H1 (cell line): ENCODE data around the gene SURF2. TPM values are rescaled to one million over a fixed set of nuclear protein-coding genes. Genes with fewer than 3 reads are reported as not detected.

Experiments used
- ATF2 ChIP-seq: IDR thresholded peaks from 2 replicates; pipeline ENCODE4 v1.6.1; 2012; ENCODE audit warnings: low read length, inconsistent platforms
- BACH1 ChIP-seq: IDR thresholded peaks from 2 replicates; pipeline ENCODE4 v1.6.1; 2012; ENCODE audit warnings: low read length, improper control_type of control experiment
- CBX5 ChIP-seq: fragments of 300-800, 300-1000 bp; sonication (generic); IDR thresholded peaks from 2 replicates; pipeline ENCODE4 v1.7.1; 2016; ENCODE audit warnings: antibody characterized with exemption, low read length, low read depth
- EP300 ChIP-seq, 2 experiments: IDR thresholded peaks; 1 replicate in 1 of 2; 2 replicates in 1 of 2; pipeline ENCODE4 v1.6.1; 2011 to 2012; ENCODE audit warnings: low read depth in 2 of 2, low read length in 2 of 2, mild to moderate bottlenecking in 2 of 2, borderline replicate concordance in 1 of 2, inconsistent platforms in 1 of 2, moderate library complexity in 1 of 2
- EZH2 ChIP-seq: fragments of 200-600 bp; sonication (generic); IDR thresholded peaks from 2 replicates; pipeline ENCODE4 v1.7.1; 2012; ENCODE audit warnings: low read depth, mild to moderate bottlenecking, moderate library complexity, low read length, inconsistent platforms; ENCODE audit not compliant: severe bottlenecking
- FOSL1 ChIP-seq: IDR thresholded peaks from 2 replicates; pipeline ENCODE4 v1.6.1; 2011; ENCODE audit warnings: mild to moderate bottlenecking, low read depth, low read length, moderate library complexity; ENCODE audit not compliant: insufficient read depth
- HDAC2 ChIP-seq, 2 experiments: fragments of 300-600 bp in 1 of 2; sonication (generic) in 1 of 2; IDR thresholded peaks; 2 replicates each; pipeline ENCODE4 v1.6.1; 2011 to 2012; ENCODE audit warnings: low read depth in 2 of 2, low read length in 2 of 2, mild to moderate bottlenecking in 2 of 2, moderate library complexity in 2 of 2, borderline replicate concordance in 1 of 2, inconsistent platforms in 1 of 2
- HDAC6 ChIP-seq: IDR thresholded peaks from one replicate; pipeline ENCODE4 v1.7.1; 2012; ENCODE audit warnings: low read depth, mild to moderate bottlenecking, inconsistent platforms, low read length, moderate library complexity
- KDM1A ChIP-seq: fragments of 200-600, 300-600 bp; sonication (generic); IDR thresholded peaks from 2 replicates; pipeline ENCODE4 v1.7.1; 2016; ENCODE audit warnings: mild to moderate bottlenecking, low read length, borderline replicate concordance
- KDM5A ChIP-seq: fragments of 200-600 bp; IDR thresholded peaks from 2 replicates; pipeline ENCODE4 v1.7.1; 2012; ENCODE audit warnings: mild to moderate bottlenecking, low read length, inconsistent platforms, mixed read lengths
- NRF1 ChIP-seq: IDR thresholded peaks from 2 replicates; pipeline ENCODE4 v1.6.1; 2011; ENCODE audit warnings: mild to moderate bottlenecking, low read depth, low read length, improper control_type of control experiment
- RFX5 ChIP-seq: IDR thresholded peaks from 2 replicates; pipeline ENCODE4 v1.6.1; 2011; ENCODE audit warnings: low read depth, low read length, improper control_type of control experiment, borderline replicate concordance
- RNF2 ChIP-seq: fragments of 200-900, 300-1000 bp; sonication (generic); IDR thresholded peaks from 2 replicates; pipeline ENCODE4 v1.7.1; 2016; ENCODE audit warnings: borderline replicate concordance, low read depth, mild to moderate bottlenecking, antibody characterized with exemption, low read length; ENCODE audit not compliant: poor library complexity, severe bottlenecking; ENCODE audit errors: missing control alignments
- SAP30 ChIP-seq: fragments of 300-600 bp; sonication (generic); IDR thresholded peaks from 2 replicates; pipeline ENCODE4 v1.7.1; 2012; ENCODE audit warnings: low read length, moderate library complexity, mild to moderate bottlenecking, inconsistent platforms; ENCODE audit not compliant: insufficient read depth, insufficient replicate concordance
- SIRT6 ChIP-seq: IDR thresholded peaks from one replicate; pipeline ENCODE4 v1.7.1; 2012; ENCODE audit warnings: low read length, inconsistent platforms
- SRF ChIP-seq: IDR thresholded peaks from 2 replicates; pipeline ENCODE4 v1.6.1; 2011; ENCODE audit warnings: mild to moderate bottlenecking, low read depth, low read length, moderate library complexity
- SUZ12 ChIP-seq: fragments of 200-600 bp; sonication (generic); IDR thresholded peaks from 2 replicates; pipeline ENCODE4 v1.6.1; 2012; ENCODE audit warnings: mild to moderate bottlenecking, inconsistent platforms, low read length, moderate library complexity, mixed read lengths
- TAF1 ChIP-seq: IDR thresholded peaks from 2 replicates; pipeline ENCODE4 v1.6.1; 2011; ENCODE audit warnings: mild to moderate bottlenecking, low read depth, low read length
- TAF7 ChIP-seq: optimal IDR thresholded peaks from 2 replicates; pipeline ENCODE3; 2011; ENCODE audit warnings: low read depth, mild to moderate bottlenecking, inconsistent platforms, low read length, moderate library complexity, borderline replicate concordance
- USF2 ChIP-seq: IDR thresholded peaks from 2 replicates; pipeline ENCODE4 v1.6.1; 2011; ENCODE audit warnings: low read length, improper control_type of control experiment
- YY1 ChIP-seq: IDR thresholded peaks from 2 replicates; pipeline ENCODE4 v1.6.1; 2011; ENCODE audit warnings: low read depth, mild to moderate bottlenecking, low read length
- polyA plus RNA-seq, 7 experiments: library from polyadenylated mRNA; depleted of rRNA in 3 of 7; stranded (reverse) in 5 of 7; unstranded in 2 of 7; fragments of >200 nt in 5 of 7; fragments of 200-250 nt in 2 of 7; gene quantifications; 1 replicate in 5 of 7; 2 replicates in 1 of 7; 4 replicates in 1 of 7; pipeline versions ENCODE4 v1.2.1 to v1.2.3, GENCODE V29; 2011 to 2013; ENCODE audit warnings: missing spikeins in 2 of 7, mixed read lengths in 2 of 7
- total RNA-seq: library from RNA; stranded (reverse); fragmentation: NEBNext Ultra II Directional; extraction: Animal tissue kit (Norgen Biotek cat#: 25700); gene quantifications from 2 replicates; pipeline ENCODE4 v1.2.1, GENCODE V29; 2021

Gene SURF2
- total and polyA plus RNA-seq, 2 of the 8 experiments (the other 6 are each of a cell fraction or from before 2014, with no cell fraction given), result 36.6 to 37.7 TPM

GRCh38 chr9:133356391-133357091, at the start of gene SURF2, which contains the start of gene SURF1 (continued):
- TF ChIP-seq ATF2 (no peak), KDM1A (no peak), FOSL1 (no peak), EP300 (IDR thresholded peaks at IDR 0.05; ENCODE audit: borderline replicate concordance in 1 of 2, low read depth in 2 of 2, low read length in 2 of 2) (no peak), SRF (peak; percentile 43; the same call in 1 of the 2 replicates), SUZ12 (no peak), NRF1 (no peak), TAF7 (peak; percentile 58), YY1 (peak; percentile 90), CBX5 (no peak), KDM5A (no peak), RFX5 (no peak), EZH2 (no peak), SAP30 (peak; percentile 54), USF2 (no peak), HDAC6 (no peak), SIRT6 (no peak), TAF1 (peak; percentile 77), HDAC2 (IDR thresholded peaks at IDR 0.05; ENCODE audit: borderline replicate concordance in 1 of 2, low read depth in 2 of 2, low read length in 2 of 2) (no peak; a peak in 1 of 4 replicates), RNF2 (no peak), BACH1 (no peak)
